A673 (cell line): Measurements from ENCODE around the gene ACD. TPM values are rescaled to one million over a fixed set of nuclear protein-coding genes. Genes with fewer than 3 reads are reported as not detected.
A peak's percentile ranks its signal among the peaks of the same experiment; 100 is the strongest.

ENCODE experiments used
- Bru-seq: library from RNA; stranded (reverse); fragments of 400-500 nt; gene quantifications from one replicate; lab custom pipeline; 2021; lab: Mats Ljungman, UMichigan
- BruChase-seq, 2 experiments: library from RNA; stranded (reverse); fragments of 400-500 nt; gene quantifications; one replicate each; lab custom pipeline; 2021; lab: Mats Ljungman, UMichigan
- BruUV-seq: library from RNA; stranded (reverse); fragments of 400-500 nt; replicated peaks from 2 replicates; lab custom pipeline; 2021; lab: Mats Ljungman, UMichigan
- CTCF ChIA-PET: fragments of 300-600 bp; sonication (Branson Sonifier 250); formaldehyde crosslinking; loops from one replicate; lab custom pipeline; 2022; ENCODE audit warnings: antibody characterized with exemption; lab: Charles Lee
- POLR2A ChIA-PET: fragments of 300-600 bp; sonication (Branson Sonifier 250); formaldehyde crosslinking; loops from one replicate; lab custom pipeline; 2022; ENCODE audit warnings: antibody characterized with exemption; ENCODE audit not compliant: low non-redundant PET; lab: Charles Lee
- DNase-seq: peaks from one replicate; pipeline ENCODE4 v3.0.0-alpha.2; 2015; ENCODE audit warnings: low spot score
- H3K27ac ChIP-seq: fragments of 200-600 bp; sonication (generic); 2 replicates; pipeline ENCODE4 v1.5.1; 2016; ENCODE audit warnings: mixed run types, low read depth, mild to moderate bottlenecking, mixed read lengths, antibody characterized with exemption, low read length; ENCODE audit not compliant: poor library complexity, severe bottlenecking
- H3K27me3 ChIP-seq: fragments of 200-600 bp; sonication (generic); replicated peaks from 2 replicates; pipeline ENCODE4 v1.6.1; 2017; ENCODE audit warnings: mixed run types, low read depth, mild to moderate bottlenecking, mixed read lengths, antibody characterized with exemption, low read length; ENCODE audit not compliant: insufficient read depth, poor library complexity
- H3K36me3 ChIP-seq: fragments of 200-600 bp; sonication (generic); 2 replicates; pipeline ENCODE4 v1.6.1; 2016; ENCODE audit warnings: mixed run types, mild to moderate bottlenecking, mixed read lengths, antibody characterized with exemption, low read length; ENCODE audit not compliant: insufficient read depth, poor library complexity, severe bottlenecking
- H3K4me1 ChIP-seq: fragments of 200-600 bp; sonication (generic); 2 replicates; pipeline ENCODE4 v1.6.1; 2017; ENCODE audit warnings: mixed run types, mild to moderate bottlenecking, mixed read lengths, antibody characterized with exemption, low read length; ENCODE audit not compliant: insufficient read depth, poor library complexity, severe bottlenecking
- H3K4me3 ChIP-seq: fragments of 200-600 bp; sonication (generic); 2 replicates; pipeline ENCODE4 v1.5.1; 2016; ENCODE audit warnings: low read depth, mixed run types, mild to moderate bottlenecking, mixed read lengths, low read length; ENCODE audit not compliant: poor library complexity, severe bottlenecking
- H3K9me3 ChIP-seq: fragments of 200-600 bp; sonication (generic); 2 replicates; pipeline ENCODE4 v1.6.1; 2016; ENCODE audit warnings: mixed run types, low read depth, mild to moderate bottlenecking, mixed read lengths, antibody characterized with exemption, low read length; ENCODE audit not compliant: poor library complexity, severe bottlenecking
- EZH2 ChIP-seq: fragments of 200-600 bp; sonication (generic); IDR thresholded peaks from 2 replicates; pipeline ENCODE4 v1.6.1; 2017; ENCODE audit warnings: borderline replicate concordance, low read depth, mild to moderate bottlenecking, mixed read lengths, antibody characterized with exemption, low read length; ENCODE audit not compliant: poor library complexity, severe bottlenecking
- intact Hi-C: fragments of 100-400 bp; cut with micrococcal nuclease; formaldehyde crosslinking; loops from one replicate; pipeline ENCODE4 v1.10.0; 2022; ENCODE audit not compliant: unreplicated experiment
- long read RNA-seq: library from polyadenylated mRNA; stranded (forward); transcript quantifications from one replicate; pipeline ENCODE4 v2.0.0, GENCODE V29; 2022
- total RNA-seq: library from RNA; stranded (reverse); gene quantifications from 2 replicates; pipeline ENCODE4 v1.2.3, GENCODE V29; 2021
- TF ChIP-seq, protein P1 (sequence below): fragments of 300-800, 200-600 bp; sonication (generic); conservative IDR thresholded peaks from 2 replicates; pipeline ENCODE4 v1.5.1; 2017; ENCODE audit warnings: low read depth, mild to moderate bottlenecking, antibody characterized with exemption, low read length, moderate library complexity, mixed read lengths

The ACD gene
- 45.8 and 48.0 TPM in 2 replicates for total RNA-seq
- Bru-seq, nascent RNA: percentile 55 among the genes with signal in this experiment
- BruChase-seq, experiment 1, labeled RNA remaining after a 2-hour chase: percentile 59 among the genes with signal in this experiment
- BruChase-seq, experiment 2, labeled RNA remaining after a 6-hour chase: percentile 62 among the genes with signal in this experiment
- long read RNA-seq, transcript ACD-214 (12 exons, 2,065 nt): major isoform, 85 of 140 reads
- long read RNA-seq, partial matches to known transcripts: 15 of 140 reads
- long read RNA-seq, other reads (novel, unspliced or antisense): 36 of 140 reads

DNA sequence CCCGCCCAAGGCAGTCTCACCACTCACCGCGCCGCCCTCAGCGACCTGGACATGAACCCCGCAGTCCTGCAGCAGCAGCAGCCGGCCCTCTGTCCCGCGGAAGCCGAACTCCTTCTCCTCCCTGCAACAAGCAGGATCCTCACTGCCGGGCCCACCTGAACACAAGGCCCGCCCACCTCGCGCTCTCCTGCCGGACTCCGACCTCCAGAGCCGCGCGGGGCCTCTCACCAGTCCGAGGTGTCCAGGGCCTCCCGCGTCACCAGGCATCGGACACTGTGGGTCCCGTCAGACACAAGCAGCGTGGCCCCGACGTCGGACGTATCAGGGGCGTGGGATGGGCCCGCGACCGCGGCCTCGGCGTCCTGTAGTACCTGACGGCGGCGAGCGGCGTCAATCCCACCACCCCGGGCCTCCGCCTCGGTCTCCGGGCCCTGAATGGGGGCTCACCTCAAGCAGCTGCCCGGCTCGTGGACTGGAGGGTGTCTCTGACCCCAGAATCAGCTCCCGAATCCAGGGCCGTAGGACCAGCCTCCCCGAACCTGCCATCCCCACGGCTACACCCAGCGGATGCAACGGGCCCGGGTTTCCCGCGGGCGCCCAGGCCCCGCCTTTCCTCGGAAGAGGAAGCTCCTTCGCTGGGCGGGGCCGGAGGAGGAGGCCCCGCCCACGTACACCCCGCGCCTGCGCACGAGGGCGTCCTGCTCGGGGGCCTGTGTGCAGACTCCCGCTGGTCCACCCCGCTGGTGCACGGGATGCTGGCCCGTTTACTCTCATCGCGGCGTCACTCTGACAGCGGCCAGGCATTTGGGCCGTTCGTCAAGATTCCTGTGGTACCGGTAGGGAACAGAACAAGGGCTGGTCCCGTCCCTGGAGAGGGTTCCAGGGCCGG lies at the start of gene ACD:
ACD (minus strand) TSS at position 586 of the 889 bp plus-strand sequence; CDS start at position 546, 40 bp downstream.
- intact Hi-C loops: no loop called here

GRCh38 chr16:67709050-67709449 lies 49.0 kb upstream of the ACD start:
- H3K9me3 ChIP-seq: no peaks in the 10 kb centered on the region
- no peak overlapping the region for H3K27ac ChIP-seq
- TF ChIP-seq, protein P1, sequence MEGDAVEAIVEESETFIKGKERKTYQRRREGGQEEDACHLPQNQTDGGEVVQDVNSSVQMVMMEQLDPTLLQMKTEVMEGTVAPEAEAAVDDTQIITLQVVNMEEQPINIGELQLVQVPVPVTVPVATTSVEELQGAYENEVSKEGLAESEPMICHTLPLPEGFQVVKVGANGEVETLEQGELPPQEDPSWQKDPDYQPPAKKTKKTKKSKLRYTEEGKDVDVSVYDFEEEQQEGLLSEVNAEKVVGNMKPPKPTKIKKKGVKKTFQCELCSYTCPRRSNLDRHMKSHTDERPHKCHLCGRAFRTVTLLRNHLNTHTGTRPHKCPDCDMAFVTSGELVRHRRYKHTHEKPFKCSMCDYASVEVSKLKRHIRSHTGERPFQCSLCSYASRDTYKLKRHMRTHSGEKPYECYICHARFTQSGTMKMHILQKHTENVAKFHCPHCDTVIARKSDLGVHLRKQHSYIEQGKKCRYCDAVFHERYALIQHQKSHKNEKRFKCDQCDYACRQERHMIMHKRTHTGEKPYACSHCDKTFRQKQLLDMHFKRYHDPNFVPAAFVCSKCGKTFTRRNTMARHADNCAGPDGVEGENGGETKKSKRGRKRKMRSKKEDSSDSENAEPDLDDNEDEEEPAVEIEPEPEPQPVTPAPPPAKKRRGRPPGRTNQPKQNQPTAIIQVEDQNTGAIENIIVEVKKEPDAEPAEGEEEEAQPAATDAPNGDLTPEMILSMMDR: no peak
- no peak for TF ChIP-seq EZH2
- BruUV-seq: no TSS peak
- intact Hi-C loops: no loop called here
- POLR2A ChIA-PET: no interaction called here
- no peaks in the 10 kb centered on the region for H3K27me3 ChIP-seq
- no peak overlapping the region for H3K4me3 ChIP-seq
- H3K4me1 ChIP-seq: no peaks in the 10 kb centered on the region
- CTCF ChIA-PET: no interaction called here
- no peaks in the 10 kb centered on the region for H3K36me3 ChIP-seq
- DNase-seq: no peak

More for the DNA sequence above, at the start of gene ACD:
- peak; percentile 97 for DNase-seq
- Histone ChIP-seq H3K36me3 (peaks cover 6% of the 10 kb centered on the region), H3K27me3 (no peaks in the 10 kb centered on the region), H3K4me1 (peaks cover 12% of the 10 kb centered on the region), H3K4me3 (peak within 1 kb of the TSS; percentile 66), H3K27ac (peak within 1 kb of the TSS; percentile 86), H3K9me3 (no peaks in the 10 kb centered on the region)
- BruUV-seq: TSS peak; percentile 78
- CTCF ChIA-PET: interaction anchor here (0.6 to 2.7 kb wide), 5 partner anchors 13 to 146 kb away, joined by 3 to 17 read pairs (median 3); no protein-coding TSS in a partner anchor
- no peak for TF ChIP-seq EZH2
- TF ChIP-seq, protein P1: no peak
- POLR2A ChIA-PET: interaction anchor here (0.6 to 1.0 kb wide), 3 partner anchors 98 to 426 kb away, joined by 3 to 6 read pairs (median 3); partner anchors contain the start of genes CTCF, NFATC3 and RANBP10

DNA sequence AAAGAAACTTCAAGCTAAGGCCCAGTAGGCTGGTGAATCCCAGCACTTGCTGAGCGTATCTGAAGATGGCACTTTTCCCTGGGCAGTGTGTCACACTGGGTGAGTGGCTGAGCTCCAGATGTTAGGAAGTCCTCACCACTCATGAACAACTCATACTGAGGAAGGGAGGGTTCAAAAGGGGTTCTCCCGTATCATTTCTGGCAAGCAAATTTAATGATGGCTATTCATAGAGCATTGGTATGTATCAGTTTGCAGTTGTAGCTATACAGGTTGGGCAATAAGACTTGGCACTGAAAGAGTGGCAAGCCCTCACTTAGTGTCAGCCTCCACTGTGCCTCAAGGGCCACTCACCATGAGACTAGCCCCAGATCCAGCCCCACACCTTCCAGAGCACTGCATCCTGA lies 48.3 kb upstream of the ACD start:
- no peaks in the 10 kb centered on the region for H3K4me1 ChIP-seq
- H3K27ac ChIP-seq: no peak overlapping the region
- no peaks in the 10 kb centered on the region for H3K36me3 ChIP-seq
- no peaks in the 10 kb centered on the region for H3K9me3 ChIP-seq
- intact Hi-C loops: no loop called here
- H3K4me3 ChIP-seq: no peak overlapping the region
- ChIA-PET CTCF (interaction anchor here (0.6 kb wide), 1 partner anchor 232 kb away, joined by 9 read pairs; no protein-coding TSS in a partner anchor), POLR2A (no interaction called here)
- TF ChIP-seq, protein P1: no peak
- TF ChIP-seq EZH2: no peak
- DNase-seq: no peak
- H3K27me3 ChIP-seq: no peaks in the 10 kb centered on the region
- BruUV-seq: no TSS peak
